ENCODE measurements around the gene CMTM4. TPM values are rescaled to one million over a fixed set of nuclear protein-coding genes. Genes with fewer than 3 reads are reported as not detected.
"Not testable (repeated sequence)": the region's sequence is repeated elsewhere in the genome, so short reads cannot be mapped to it uniquely, and the experiment has no call there.

The CMTM4 gene
- total and polyA plus RNA-seq, 12 donors, result 4.5 to 14.6 (median 11.7) TPM

DNA sequence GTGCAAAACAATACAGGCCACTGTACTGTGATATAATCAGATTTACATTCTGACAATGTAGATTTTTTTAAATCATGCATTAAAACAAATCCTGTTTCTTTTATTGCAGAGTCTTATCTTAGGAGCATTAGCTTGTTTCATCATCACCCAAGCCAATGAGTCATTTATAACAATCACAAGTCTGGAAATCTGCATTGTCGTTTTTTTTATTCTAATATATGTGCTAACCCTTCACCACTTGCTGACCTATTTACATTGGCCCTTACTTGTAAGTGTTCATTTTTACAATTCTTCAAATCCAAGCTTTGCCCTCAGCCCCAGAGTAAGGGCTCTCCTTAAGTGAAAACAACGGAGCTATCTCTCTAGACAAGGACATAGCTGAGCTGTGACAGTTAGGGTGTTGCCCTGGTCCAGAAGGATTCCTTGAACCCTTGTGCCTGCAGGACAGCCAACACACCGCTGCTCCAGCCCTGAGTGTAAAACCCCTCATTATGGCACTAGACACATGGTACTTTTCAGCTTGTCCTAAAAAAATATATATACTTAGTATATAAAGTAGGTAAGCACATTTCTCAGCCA is 126.6 kb downstream of the CMTM4 start:
- H3K36me3 ChIP-seq, result peaks cover 0 to 31% (median 0%) of the 10 kb centered on the region in 9 donors
- DNase-seq (no peak), ATAC-seq (peak in 2 of 8 donors; percentile 42 to 52)
- no peak overlapping the region for H3K4me3 ChIP-seq
- 65 to 71% methylated on average over 3 of the region's 3 CpGs for WGBS, 2 donors
- H3K27ac ChIP-seq, result no peak overlapping the region
- intact Hi-C loops (cut with DNase I), result no loop called here
- TF ChIP-seq, protein P1, sequence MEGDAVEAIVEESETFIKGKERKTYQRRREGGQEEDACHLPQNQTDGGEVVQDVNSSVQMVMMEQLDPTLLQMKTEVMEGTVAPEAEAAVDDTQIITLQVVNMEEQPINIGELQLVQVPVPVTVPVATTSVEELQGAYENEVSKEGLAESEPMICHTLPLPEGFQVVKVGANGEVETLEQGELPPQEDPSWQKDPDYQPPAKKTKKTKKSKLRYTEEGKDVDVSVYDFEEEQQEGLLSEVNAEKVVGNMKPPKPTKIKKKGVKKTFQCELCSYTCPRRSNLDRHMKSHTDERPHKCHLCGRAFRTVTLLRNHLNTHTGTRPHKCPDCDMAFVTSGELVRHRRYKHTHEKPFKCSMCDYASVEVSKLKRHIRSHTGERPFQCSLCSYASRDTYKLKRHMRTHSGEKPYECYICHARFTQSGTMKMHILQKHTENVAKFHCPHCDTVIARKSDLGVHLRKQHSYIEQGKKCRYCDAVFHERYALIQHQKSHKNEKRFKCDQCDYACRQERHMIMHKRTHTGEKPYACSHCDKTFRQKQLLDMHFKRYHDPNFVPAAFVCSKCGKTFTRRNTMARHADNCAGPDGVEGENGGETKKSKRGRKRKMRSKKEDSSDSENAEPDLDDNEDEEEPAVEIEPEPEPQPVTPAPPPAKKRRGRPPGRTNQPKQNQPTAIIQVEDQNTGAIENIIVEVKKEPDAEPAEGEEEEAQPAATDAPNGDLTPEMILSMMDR (IDR thresholded peaks at IDR 0.05), result no peak
- H3K27me3 ChIP-seq, result no peaks in the 10 kb centered on the region
- peaks cover 0 to 26% (median 0%) of the 10 kb centered on the region in 9 donors for H3K4me1 ChIP-seq
- H3K9me3 ChIP-seq, result peaks cover 0 to 4% (median 0%) of the 10 kb centered on the region in 11 donors

DNA sequence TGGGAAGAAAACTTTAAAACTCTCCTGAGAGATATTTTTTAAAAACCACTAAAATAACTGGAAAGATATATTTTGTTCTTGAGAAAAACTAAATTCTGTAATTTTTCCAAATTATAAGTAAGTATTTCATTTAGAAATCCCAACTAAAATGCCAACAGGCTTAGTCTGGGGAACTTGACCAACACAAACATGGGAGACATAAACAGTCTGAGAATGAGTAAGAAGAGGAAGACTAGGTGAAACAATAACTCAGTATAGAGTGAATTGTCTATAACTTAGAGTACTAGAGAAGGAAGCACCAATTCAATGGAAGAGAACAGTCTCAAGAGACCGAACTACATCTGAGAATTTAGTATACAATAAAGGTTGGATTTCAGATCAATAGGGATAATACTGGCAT is 127.4 kb downstream of the CMTM4 start:
- Histone ChIP-seq H3K27me3 (no peaks in the 10 kb centered on the region), H3K4me3 (no peak overlapping the region), H3K9me3 (peaks cover 0 to 4% (median 0%) of the 10 kb centered on the region in 11 donors), H3K27ac (peak overlapping the region in 1 of 10 donors; percentile 29), H3K36me3 (peaks cover 0 to 39% (median 0%) of the 10 kb centered on the region in 9 donors), H3K4me1 (peaks cover 0 to 26% (median 0%) of the 10 kb centered on the region in 9 donors)
- DNase-seq (no peak), ATAC-seq (no peak)
- TF ChIP-seq, protein P1 (IDR thresholded peaks at IDR 0.05), result no peak
- intact Hi-C loops (cut with DNase I), result no loop called here
- WGBS, 2 donors, result 98 to 100% methylated on average over 1 of the region's 1 CpG

DNA sequence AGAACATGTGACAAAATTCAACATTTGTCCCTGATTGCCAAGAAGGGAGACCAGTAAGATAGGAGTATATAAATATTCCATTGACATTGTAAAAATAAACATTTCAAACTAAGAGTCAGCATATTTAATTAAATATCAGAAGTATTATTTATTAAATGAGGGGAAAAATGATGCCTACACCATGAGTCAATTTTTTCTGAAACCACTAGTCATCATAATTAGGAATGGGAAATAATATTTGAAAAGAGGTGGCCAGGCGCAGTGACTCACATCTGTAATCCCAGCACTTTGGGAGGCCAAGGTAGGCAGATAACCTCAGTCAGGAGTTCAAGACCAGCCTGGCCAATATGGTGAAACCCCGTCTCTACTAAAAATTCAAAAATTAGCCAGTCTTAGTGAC is 128.2 kb downstream of the CMTM4 start:
- H3K36me3 ChIP-seq, result peaks cover 0 to 46% (median 0%) of the 10 kb centered on the region in 9 donors
- intact Hi-C loops (cut with DNase I), result no loop called here
- TF ChIP-seq, protein P1 (IDR thresholded peaks at IDR 0.05), result no peak
- H3K9me3 ChIP-seq, result peaks cover 0 to 4% (median 0%) of the 10 kb centered on the region in 11 donors
- DNase-seq (no peak), ATAC-seq (no peak)
- H3K4me1 ChIP-seq, result peaks cover 0 to 26% (median 0%) of the 10 kb centered on the region in 9 donors
- no peaks in the 10 kb centered on the region for H3K27me3 ChIP-seq
- WGBS, 2 donors, result 95 to 98% methylated on average over 2 of the region's 2 CpGs
- H3K4me3 ChIP-seq, result no peak overlapping the region
- H3K27ac ChIP-seq, result no peak overlapping the region

DNA sequence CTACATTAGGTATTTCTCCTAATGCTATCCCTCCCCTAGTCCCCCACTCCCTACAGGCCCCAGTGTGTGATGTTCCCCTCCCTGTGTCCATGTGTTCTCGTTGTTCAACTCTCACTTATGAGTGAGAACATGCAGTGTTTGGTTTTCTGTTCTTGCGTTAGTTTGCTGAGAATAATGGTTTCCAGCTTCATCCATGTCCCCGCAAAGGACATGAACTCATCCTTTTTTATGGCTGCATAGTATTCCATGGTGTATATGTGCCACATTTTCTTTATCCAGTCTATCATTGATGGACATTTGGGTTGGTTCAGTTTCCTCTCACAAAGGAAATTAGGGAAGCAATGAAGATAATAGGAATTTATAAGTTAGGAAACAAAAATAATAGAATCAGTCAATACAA is 129.3 kb downstream of the CMTM4 start:
- ATAC-seq; DNase-seq; H3K4me3 ChIP-seq; H3K27me3 ChIP-seq; H3K9me3 ChIP-seq; intact Hi-C loops (cut with DNase I); H3K27ac ChIP-seq: not testable (repeated sequence)
- peaks cover 0 to 33% (median 0%) of the 10 kb centered on the region in 9 donors for H3K4me1 ChIP-seq
- H3K36me3 ChIP-seq, result peaks cover 0 to 57% (median 0%) of the 10 kb centered on the region in 9 donors
- WGBS, 2 donors, result 95 to 96% methylated on average over 3 of the region's 3 CpGs

Data from heart right ventricle (tissue), 16 donors.